GM12878 (cell line): ENCODE results near the gene INO80D. TPM values are rescaled to one million over a fixed set of nuclear protein-coding genes. Genes with fewer than 3 reads are reported as not detected.
"Not testable (repeated sequence)": the region's sequence is repeated elsewhere in the genome, so short reads cannot be mapped to it uniquely, and the experiment has no call there.

ENCODE experiments used
- ATAC-seq: fragments of 200-7000 bp; cut with Tn5 transposase; 3 replicates; pipeline ENCODE4 v1.9.1; 2020; ENCODE audit warnings: mild to moderate bottlenecking, moderate library complexity
- BruUV-seq: library from RNA; stranded (reverse); fragments of 400-500 nt; replicated peaks from 2 replicates; lab custom pipeline; 2021; lab: Mats Ljungman, UMichigan
- CTCF ChIA-PET: fragments of 300-600 bp; sonication (Branson Sonifier 250); formaldehyde crosslinking; extraction: SDS; loops from one replicate; lab custom pipeline; 2021; ENCODE audit warnings: inconsistent platforms; lab: Yijun Ruan, JAX
- POLR2A ChIA-PET: fragments of 350-600 bp; formaldehyde crosslinking; extraction: SDS; loops from one replicate; lab custom pipeline; 2021; ENCODE audit warnings: inconsistent platforms; lab: Charles Lee
- RAD21 ChIA-PET: fragments of 300-600 bp; sonication (Branson Sonifier 250); formaldehyde crosslinking; loops from one replicate; lab custom pipeline; 2023; ENCODE audit warnings: antibody characterized with exemption; ENCODE audit not compliant: unreplicated experiment; lab: Charles Lee
- SMC1A ChIA-PET: fragments of 300-600 bp; sonication (Branson Sonifier 250); formaldehyde crosslinking; loops from one replicate; lab custom pipeline; 2023; ENCODE audit not compliant: unreplicated experiment, uncharacterized antibody; lab: Charles Lee
- DNase-seq: peaks from one replicate; pipeline ENCODE4 v3.0.0-alpha.2; 2011; ENCODE audit warnings: low read depth, low spot score
- FAIRE-seq: peaks from 3 replicates; lab custom pipeline; 2011; peaks lifted over from hg19 to GRCh38; lab: Jason Lieb, UNC
- H2AFZ ChIP-seq: 2 replicates; pipeline ENCODE4 v1.6.0; 2011; ENCODE audit warnings: low read depth, low read length, control low read depth; ENCODE audit not compliant: control insufficient read depth
- H3K27ac ChIP-seq: 2 replicates; pipeline ENCODE4 v1.5.1; 2011; ENCODE audit warnings: control low read depth; ENCODE audit not compliant: control insufficient read depth, insufficient read depth
- H3K27me3 ChIP-seq, 2 experiments: replicated peaks in 1 of 2; 2 replicates each; pipeline versions ENCODE4 v1.6.0 to v1.6.1; 2011; ENCODE audit warnings: low read length in 1 of 2; ENCODE audit not compliant: control insufficient read depth in 2 of 2, insufficient read depth in 2 of 2
- H3K36me3 ChIP-seq, 2 experiments: 2 replicates each; pipeline ENCODE4 v1.5.1; 2011; ENCODE audit warnings: low read length in 1 of 2; ENCODE audit not compliant: control insufficient read depth in 2 of 2, insufficient read depth in 2 of 2
- H3K4me1 ChIP-seq: 2 replicates; pipeline ENCODE4 v1.6.1; 2011; ENCODE audit warnings: mild to moderate bottlenecking, low read length, moderate library complexity, mixed read lengths; ENCODE audit not compliant: control insufficient read depth, insufficient read depth
- H3K4me2 ChIP-seq: 2 replicates; pipeline ENCODE4 v1.6.0; 2011; ENCODE audit warnings: control low read depth; ENCODE audit not compliant: control insufficient read depth, insufficient read depth
- H3K4me3 ChIP-seq: fragments of 200-600 bp; sonication (generic); 2 replicates; pipeline ENCODE4 v1.5.1; 2016
- H3K79me2 ChIP-seq: 2 replicates; pipeline ENCODE4 v1.6.0; 2011; ENCODE audit warnings: low read length; ENCODE audit not compliant: control insufficient read depth, insufficient read depth
- H3K9ac ChIP-seq: 2 replicates; pipeline ENCODE4 v1.8.0; 2011; ENCODE audit warnings: low read length, control low read depth, mixed read lengths; ENCODE audit not compliant: control insufficient read depth, insufficient read depth
- H3K9me3 ChIP-seq: replicated peaks from 3 replicates; pipeline ENCODE4 v1.5.1; 2011; ENCODE audit warnings: mild to moderate bottlenecking, low read length; ENCODE audit not compliant: control insufficient read depth, insufficient read depth
- H4K20me1 ChIP-seq: 2 replicates; pipeline ENCODE4 v1.6.0; 2011; ENCODE audit not compliant: control insufficient read depth, insufficient read depth
- ATF7 ChIP-seq: fragments of 450-650 bp; IDR thresholded peaks from 2 replicates; pipeline ENCODE4 v1.6.1; 2016; ENCODE audit warnings: low read depth, mild to moderate bottlenecking
- BMI1 ChIP-seq: fragments of 450-650 bp; IDR thresholded peaks from 2 replicates; pipeline ENCODE4 v1.6.1; 2016; ENCODE audit warnings: mild to moderate bottlenecking, moderate library complexity, borderline replicate concordance
- CHD1 ChIP-seq: IDR thresholded peaks from 2 replicates; pipeline ENCODE4 v1.6.1; 2012; ENCODE audit warnings: low read depth, low read length, improper control_type of control experiment
- CREM ChIP-seq: IDR thresholded peaks from 2 replicates; pipeline ENCODE4 v1.6.1; 2014; ENCODE audit warnings: antibody characterized with exemption, low read depth
- ETV6 ChIP-seq, 2 experiments: fragments of 450-650 bp in 1 of 2; IDR thresholded peaks in 1 of 2; conservative IDR thresholded peaks in 1 of 2; 2 replicates each; pipeline ENCODE4 v1.6.1; 2014; ENCODE audit warnings: antibody characterized with exemption in 1 of 2, borderline replicate concordance in 1 of 2, low read depth in 1 of 2, mild to moderate bottlenecking in 1 of 2, moderate library complexity in 1 of 2
- FOXM1 ChIP-seq: IDR thresholded peaks from 2 replicates; pipeline ENCODE4 v1.6.1; 2012; ENCODE audit warnings: low read depth, mild to moderate bottlenecking, inconsistent platforms, low read length, moderate library complexity
- JUNB ChIP-seq: IDR thresholded peaks from 2 replicates; pipeline ENCODE4 v1.6.1; 2016; ENCODE audit warnings: antibody characterized with exemption, mild to moderate bottlenecking
- MEF2B ChIP-seq: fragments of 450-650 bp; IDR thresholded peaks from 2 replicates; pipeline ENCODE4 v1.6.1; 2018; ENCODE audit warnings: mild to moderate bottlenecking, moderate library complexity; ENCODE audit not compliant: partially characterized antibody, poor library complexity, severe bottlenecking
- SP1 ChIP-seq: IDR thresholded peaks from one replicate; pipeline ENCODE4 v1.6.1; 2011; ENCODE audit warnings: low read depth, low read length
- SREBF1 ChIP-seq: IDR thresholded peaks from 2 replicates; pipeline ENCODE4 v1.6.1; 2012; ENCODE audit warnings: mild to moderate bottlenecking, low read length
- SREBF2 ChIP-seq: IDR thresholded peaks from 2 replicates; pipeline ENCODE4 v1.6.1; 2012; ENCODE audit warnings: mild to moderate bottlenecking, low read length
- WGBS: methylation state at CpG from one replicate; pipeline ENCODE4 v1.1.6; 2016; ENCODE audit warnings: low lambda C conversion rate; ENCODE audit not compliant: insufficient replicate concordance, insufficient coverage; ENCODE audit errors: missing lambda C conversion rate; 5-methylcytosine and 5-hydroxymethylcytosine counted together
- in situ Hi-C: fragments of 300-500 bp; cut with MboI; formaldehyde crosslinking; loops from 9 replicates; pipeline ENCODE4 v1.14.3; 2018; ENCODE audit warnings: mixed read lengths
- intact Hi-C: fragments of 100-400 bp; cut with micrococcal nuclease; formaldehyde crosslinking; loops from one replicate; pipeline ENCODE4 v1.14.2; 2022; ENCODE audit not compliant: unreplicated experiment
- polyA plus RNA-seq, 11 experiments: library from polyadenylated mRNA; depleted of rRNA in 4 of 11; unstranded in 6 of 11; stranded (reverse) in 5 of 11; fragments of >200 nt; fragmentation: Nextera tagmentation in 4 of 11; fragmentation: Illumina TruSeq in 1 of 11; extraction: Ambion mirVana in 4 of 11; extraction: Trizol in 1 of 11; gene quantifications; 1 replicate in 1 of 11; 2 replicates in 10 of 11; pipeline versions ENCODE4 v1.2.1 to v1.2.3, GENCODE V29; 2011 to 2016; ENCODE audit warnings: inconsistent platforms in 2 of 11, missing spikeins in 2 of 11, low read depth in 1 of 11
- total RNA-seq, 4 experiments: library from RNA; depleted of rRNA in 3 of 4; stranded (reverse); fragments of >200 nt in 3 of 4; fragmentation: Illumina TruSeq in 1 of 4; extraction: Trizol in 1 of 4; gene quantifications; 2 replicates each; pipeline versions ENCODE4 v1.2.1 to v1.2.3, GENCODE V29; 2013 to 2021
- TF ChIP-seq, protein P1 (sequence below): fragments of 450-650 bp; IDR thresholded peaks from 2 replicates; pipeline ENCODE4 v1.6.1; 2016; ENCODE audit warnings: mild to moderate bottlenecking
- TF ChIP-seq, protein P2 (sequence below): fragments of 450-650 bp; IDR thresholded peaks from 2 replicates; pipeline ENCODE4 v1.6.1; 2018; ENCODE audit warnings: mild to moderate bottlenecking, low read depth, moderate library complexity; ENCODE audit not compliant: partially characterized antibody

Gene INO80D
- total and polyA plus RNA-seq, 10 of the 15 experiments (the other 5 are each of a cell fraction or from before 2014, with no cell fraction given): 0.73 to 16.3 (median 4.7) TPM

DNA sequence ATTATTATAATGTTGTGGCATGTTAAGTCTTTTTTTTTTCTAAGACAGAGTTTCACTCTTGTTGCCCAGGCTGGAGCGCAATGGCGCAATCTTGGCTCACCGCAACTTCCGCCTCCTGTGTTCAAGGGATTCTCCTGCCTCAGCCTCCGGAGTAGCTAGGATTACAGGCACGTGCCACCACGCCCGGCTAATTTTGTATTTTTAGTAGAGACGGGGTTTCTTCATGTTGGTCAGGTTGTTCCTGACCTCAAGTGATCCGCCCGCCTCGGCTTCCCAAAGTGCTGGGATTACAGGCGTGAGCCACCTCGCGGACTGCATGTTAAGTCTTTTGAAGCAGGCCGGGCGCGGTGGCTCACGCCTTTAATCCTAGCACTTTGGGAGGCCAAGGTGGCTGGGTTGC lies 12.9 kb upstream of the INO80D start:
- H3K9me3 ChIP-seq, in situ Hi-C loops, H3K9ac ChIP-seq, H4K20me1 ChIP-seq, ATAC-seq, BruUV-seq, RAD21 ChIA-PET, H3K36me3 ChIP-seq, H2AFZ ChIP-seq, FAIRE-seq, H3K4me1 ChIP-seq, H3K27ac ChIP-seq, SMC1A ChIA-PET, intact Hi-C loops, POLR2A ChIA-PET, H3K4me3 ChIP-seq, DNase-seq, CTCF ChIA-PET, H3K27me3 ChIP-seq, H3K4me2 ChIP-seq, H3K79me2 ChIP-seq: not testable (repeated sequence)
- WGBS: 86% methylated on average over 19 of the region's 19 CpGs

DNA sequence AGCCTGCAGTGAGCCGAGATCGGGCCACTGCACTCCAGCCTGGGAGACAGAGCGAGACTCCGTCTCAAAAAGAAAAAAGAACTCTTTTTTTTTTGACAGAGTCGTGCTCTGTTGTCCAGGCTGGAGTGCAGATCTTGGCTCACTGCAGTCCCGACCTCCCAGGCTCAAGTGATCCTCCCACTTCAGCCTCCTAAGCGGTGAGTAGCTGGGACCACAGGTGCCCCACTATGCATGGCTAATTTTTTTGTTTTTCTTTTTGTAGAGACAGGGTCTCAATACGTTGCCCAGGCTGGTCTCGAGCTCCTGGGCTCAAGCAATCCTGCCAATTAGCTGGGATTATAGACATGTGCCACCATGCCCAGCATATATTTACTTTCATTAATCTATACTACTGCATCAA lies 12.5 kb upstream of the INO80D start:
- H3K4me1 ChIP-seq: no peaks in the 10 kb centered on the region
- no peaks in the 10 kb centered on the region for H3K9me3 ChIP-seq
- ATAC-seq: no peak
- H3K4me3 ChIP-seq: no peak overlapping the region
- H2AFZ ChIP-seq: no peak overlapping the region
- DNase-seq: no peak
- RAD21 ChIA-PET: no interaction called here
- CTCF ChIA-PET: no interaction called here
- in situ Hi-C loops (no loop called here), intact Hi-C loops (no loop called here)
- no peak overlapping the region for H3K27ac ChIP-seq
- no peak overlapping the region for H3K9ac ChIP-seq
- no peaks in the 10 kb centered on the region for H4K20me1 ChIP-seq
- SMC1A ChIA-PET: interaction anchor here (2.8 kb wide), 1 partner anchor 11 kb away, joined by 20 read pairs; the partner anchor contains the start of gene INO80D
- no peaks in the 10 kb centered on the region for H3K79me2 ChIP-seq
- no TSS peak for BruUV-seq
- H3K36me3 ChIP-seq: no peaks in the 10 kb centered on the region
- 72% methylated on average over 9 of the region's 9 CpGs for WGBS
- H3K4me2 ChIP-seq: no peak overlapping the region
- no peak for FAIRE-seq
- H3K27me3 ChIP-seq: no peaks in the 10 kb centered on the region
- TF ChIP-seq BMI1 (no peak), CHD1 (no peak), MEF2B (no peak), JUNB (no peak), CREM (no peak), ATF7 (no peak), SREBF1 (no peak), FOXM1 (no peak), SREBF2 (no peak), SP1 (no peak), ETV6 (conservative IDR thresholded peaks at IDR 0.05 in 1 of 2, IDR thresholded peaks at IDR 0.05 in 1 of 2; ENCODE audit: borderline replicate concordance in 1 of 2, low read depth in 1 of 2) (no peak)
- TF ChIP-seq, protein P1, sequence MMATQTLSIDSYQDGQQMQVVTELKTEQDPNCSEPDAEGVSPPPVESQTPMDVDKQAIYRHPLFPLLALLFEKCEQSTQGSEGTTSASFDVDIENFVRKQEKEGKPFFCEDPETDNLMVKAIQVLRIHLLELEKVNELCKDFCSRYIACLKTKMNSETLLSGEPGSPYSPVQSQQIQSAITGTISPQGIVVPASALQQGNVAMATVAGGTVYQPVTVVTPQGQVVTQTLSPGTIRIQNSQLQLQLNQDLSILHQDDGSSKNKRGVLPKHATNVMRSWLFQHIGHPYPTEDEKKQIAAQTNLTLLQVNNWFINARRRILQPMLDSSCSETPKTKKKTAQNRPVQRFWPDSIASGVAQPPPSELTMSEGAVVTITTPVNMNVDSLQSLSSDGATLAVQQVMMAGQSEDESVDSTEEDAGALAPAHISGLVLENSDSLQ: no peak
- TF ChIP-seq, protein P2, sequence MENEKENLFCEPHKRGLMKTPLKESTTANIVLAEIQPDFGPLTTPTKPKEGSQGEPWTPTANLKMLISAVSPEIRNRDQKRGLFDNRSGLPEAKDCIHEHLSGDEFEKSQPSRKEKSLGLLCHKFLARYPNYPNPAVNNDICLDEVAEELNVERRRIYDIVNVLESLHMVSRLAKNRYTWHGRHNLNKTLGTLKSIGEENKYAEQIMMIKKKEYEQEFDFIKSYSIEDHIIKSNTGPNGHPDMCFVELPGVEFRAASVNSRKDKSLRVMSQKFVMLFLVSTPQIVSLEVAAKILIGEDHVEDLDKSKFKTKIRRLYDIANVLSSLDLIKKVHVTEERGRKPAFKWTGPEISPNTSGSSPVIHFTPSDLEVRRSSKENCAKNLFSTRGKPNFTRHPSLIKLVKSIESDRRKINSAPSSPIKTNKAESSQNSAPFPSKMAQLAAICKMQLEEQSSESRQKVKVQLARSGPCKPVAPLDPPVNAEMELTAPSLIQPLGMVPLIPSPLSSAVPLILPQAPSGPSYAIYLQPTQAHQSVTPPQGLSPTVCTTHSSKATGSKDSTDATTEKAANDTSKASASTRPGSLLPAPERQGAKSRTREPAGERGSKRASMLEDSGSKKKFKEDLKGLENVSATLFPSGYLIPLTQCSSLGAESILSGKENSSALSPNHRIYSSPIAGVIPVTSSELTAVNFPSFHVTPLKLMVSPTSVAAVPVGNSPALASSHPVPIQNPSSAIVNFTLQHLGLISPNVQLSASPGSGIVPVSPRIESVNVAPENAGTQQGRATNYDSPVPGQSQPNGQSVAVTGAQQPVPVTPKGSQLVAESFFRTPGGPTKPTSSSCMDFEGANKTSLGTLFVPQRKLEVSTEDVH: no peak
- TF ChIP-seq, all 136 proteins: peak for 0
- POLR2A ChIA-PET: no interaction called here
